Fibroblast of skin of abdomen (primary cell): Measurements from ENCODE around the gene GDAP1L1.
"Not testable (repeated sequence)": the region's sequence is repeated elsewhere in the genome, so short reads cannot be mapped to it uniquely, and the experiment has no call there.

Source experiments
- DNase-seq: peaks from one replicate; pipeline ENCODE4 v3.0.0-alpha.2; 2013

Gene GDAP1L1

DNA sequence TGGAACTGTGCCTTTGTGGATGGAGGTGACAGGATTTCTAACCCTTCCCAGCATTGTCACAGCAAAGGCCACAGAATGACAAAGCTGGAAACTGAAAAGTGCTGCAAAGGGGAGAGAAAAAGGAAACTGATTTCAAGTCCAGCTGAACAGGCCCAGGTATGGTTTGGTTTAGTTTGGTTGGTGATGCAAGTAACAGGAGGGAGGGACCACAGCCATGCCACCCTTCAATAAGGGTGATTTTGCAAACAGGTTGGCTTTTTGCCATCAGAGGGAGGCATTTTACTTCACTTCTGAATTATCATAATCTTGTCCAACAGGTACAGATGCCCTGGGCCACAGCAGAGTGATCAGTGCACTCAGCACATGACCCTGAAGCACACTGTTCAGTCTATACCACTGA, 57.3 kb downstream of the GDAP1L1 start:
- no peak for DNase-seq

DNA sequence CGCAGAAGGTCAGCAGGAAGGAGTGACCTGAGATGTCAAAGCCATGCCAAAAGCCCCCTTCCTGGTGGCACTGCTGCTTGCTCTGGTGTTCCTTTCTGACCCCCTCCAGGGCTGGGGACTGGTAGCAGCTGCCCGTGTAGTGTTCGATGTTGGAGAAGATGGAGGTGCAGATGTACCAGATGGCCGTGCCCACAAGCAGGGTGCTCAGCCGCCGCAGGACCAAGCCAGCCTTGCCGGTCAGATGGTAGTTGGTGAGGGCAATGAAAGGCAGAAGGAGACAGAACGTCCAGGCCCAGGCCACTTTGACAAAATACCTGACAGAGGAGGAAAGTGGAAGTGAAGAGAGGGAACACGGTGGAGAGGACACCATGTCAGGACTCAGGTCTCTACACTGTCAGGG, 59.8 kb downstream of the GDAP1L1 start:
- DNase-seq: no peak

DNA sequence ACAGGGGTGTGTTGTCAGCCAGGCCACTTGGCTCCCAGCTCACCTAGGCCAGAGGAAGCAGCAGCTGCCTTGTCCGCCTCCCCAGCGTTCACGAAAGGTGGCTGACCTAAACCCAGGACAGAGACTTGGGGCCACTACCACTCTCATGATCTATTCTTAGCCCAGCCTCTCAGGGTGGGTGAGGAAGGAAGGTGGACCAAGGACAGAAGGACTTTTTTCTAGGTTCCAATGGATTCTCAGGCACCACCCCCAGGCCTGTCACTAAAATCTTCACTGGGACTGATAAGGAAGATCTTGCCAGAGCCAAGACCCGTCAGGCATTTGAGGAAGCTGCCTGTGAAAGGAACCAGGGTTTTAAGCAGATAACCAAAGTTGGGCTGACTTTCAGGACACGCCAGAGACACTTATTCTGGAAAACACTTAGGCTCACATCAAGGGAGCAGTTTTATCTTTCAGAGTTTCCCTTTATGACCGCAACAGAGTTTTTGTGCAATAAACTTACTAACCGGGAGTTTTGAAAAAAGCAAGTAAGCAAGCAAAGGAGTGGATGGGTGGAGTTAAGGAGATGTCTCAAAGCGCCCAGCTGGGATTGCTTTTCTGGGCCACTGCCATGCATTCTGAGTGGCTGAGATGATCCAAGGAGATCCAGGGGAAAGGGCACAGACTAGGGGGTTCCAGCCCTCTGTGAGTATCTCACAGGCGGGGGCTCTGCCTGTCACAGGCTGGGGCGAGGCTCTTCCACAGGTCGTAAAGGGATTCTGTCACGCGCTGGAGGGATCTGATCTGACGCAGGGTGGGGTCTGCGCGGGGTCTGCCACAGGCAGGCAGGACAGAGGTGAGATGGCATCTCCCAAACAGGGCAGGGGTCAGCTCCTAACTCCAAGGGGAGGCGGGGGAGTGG, 62.9 kb downstream of the GDAP1L1 start:
- DNase-seq: peak; percentile 43

DNA sequence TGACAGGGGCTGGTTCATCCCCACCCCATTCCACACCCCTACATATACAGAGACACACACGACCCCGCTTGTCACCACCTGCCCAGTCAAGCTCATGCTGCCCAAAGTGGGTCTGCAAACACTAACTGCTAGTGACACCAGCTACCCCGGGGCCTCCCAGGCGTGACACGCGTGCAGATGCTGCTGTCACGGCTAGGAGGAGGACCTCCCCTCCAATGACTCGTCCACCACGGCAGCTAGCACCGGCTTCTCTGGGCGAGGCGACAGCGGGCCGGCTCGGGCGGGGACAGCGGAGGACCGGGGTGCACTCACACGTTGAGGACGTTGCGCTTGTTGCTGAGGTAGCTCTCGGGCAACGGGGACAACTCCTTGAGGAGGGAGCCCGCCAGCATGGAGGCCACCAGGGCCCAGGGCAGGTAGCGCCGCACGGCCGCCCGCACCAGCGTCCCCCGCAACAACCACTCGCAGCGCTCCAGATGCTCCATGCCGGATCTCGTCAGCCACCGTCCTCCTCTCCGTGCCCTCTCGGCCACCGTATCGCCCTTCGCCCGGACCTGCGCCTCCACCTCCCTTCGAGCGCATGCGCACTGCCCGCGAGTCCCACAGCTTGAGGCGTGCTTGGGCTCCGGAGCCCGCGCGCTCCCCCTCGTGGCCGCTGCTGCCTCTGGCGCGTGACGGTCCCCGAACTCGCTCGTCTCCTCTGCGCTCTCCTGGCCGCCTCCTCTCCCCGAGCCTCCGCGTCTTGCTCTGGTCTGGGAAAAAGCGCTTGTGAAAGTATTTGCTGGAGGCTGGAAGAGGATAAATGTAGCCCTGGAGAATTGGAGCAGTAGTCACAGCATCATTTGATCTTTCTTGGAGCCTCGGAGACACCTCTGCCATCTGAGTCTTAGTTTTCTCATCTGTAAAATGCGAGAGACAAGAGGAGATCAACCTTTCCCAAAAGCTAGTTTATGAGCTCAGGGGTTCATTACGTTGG, 63.8 kb downstream of the GDAP1L1 start, which contains the start of gene FITM2:
Gene FITM2 (minus strand): TSS at position 539 of the 976 bp plus-strand sequence. CDS start 54 bp downstream, at position 485.
- DNase-seq: peak; percentile 97

DNA sequence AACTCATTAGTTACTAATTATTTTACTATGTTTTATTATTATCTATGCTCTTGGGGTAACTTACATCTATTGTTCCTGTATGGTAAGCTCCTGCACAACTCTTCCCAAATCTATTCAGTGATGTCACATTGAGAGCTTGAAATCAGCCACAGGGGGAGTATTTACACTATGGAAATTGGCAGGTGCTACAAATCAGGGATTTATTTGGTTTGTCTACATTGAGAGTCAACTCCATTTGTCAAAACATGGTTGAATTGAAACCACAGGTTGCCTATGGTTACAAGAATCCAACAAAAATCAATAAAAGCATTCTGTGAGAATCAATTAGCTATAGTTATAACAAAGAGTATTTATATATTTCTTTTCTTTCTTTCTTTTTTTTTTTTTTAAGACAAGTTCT, 67.8 kb downstream of the GDAP1L1 start:
- DNase-seq: no peak

DNA sequence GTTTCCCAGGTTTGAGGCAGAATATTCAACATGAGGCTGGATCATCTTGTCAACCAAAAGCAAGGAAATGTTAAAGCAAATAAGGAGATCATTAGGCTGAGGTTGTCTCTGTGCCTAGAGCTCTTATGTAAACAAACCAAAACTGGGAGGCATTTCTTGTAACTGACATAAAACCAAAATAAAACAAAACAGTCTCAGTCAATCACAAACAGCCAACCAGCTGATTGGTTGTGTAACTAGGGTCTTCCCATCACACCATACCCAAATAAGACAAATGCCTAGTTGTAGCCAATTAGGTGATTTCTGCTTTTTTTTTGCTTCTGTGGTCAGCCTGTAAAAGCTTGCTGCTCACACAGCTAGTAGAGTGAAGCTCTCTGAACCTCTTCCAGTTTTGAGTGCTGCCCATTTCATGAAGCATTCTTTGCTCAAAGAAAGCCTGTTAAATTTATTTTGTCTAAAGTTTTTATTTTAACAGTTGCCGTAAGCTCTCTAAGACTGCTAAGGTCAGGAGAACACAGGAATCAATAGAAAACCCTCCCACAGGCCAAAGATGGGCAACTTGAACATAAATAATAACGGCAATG, 72.8 kb downstream of the GDAP1L1 start:
- DNase-seq: no peak

DNA sequence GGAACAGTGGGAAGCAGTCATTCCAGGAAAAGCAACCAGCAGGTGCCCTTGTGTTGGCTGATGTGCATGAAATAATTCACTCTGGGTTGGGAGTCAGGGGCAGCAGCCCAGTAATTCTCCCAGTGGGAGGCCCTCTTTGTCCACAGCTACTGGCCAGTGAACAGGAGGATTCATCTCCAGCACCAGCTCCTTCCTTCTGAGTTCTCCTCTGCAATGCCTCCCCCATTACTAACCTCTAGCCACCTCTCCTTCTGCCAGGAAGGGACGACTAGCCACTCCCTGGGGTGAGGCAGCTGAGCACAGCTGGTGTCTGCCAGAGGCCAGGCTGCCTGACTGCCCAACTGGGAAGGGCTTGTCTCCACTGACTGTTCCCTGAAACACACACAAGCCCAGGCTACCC, 77.2 kb downstream of the GDAP1L1 start:
- no peak for DNase-seq

DNA sequence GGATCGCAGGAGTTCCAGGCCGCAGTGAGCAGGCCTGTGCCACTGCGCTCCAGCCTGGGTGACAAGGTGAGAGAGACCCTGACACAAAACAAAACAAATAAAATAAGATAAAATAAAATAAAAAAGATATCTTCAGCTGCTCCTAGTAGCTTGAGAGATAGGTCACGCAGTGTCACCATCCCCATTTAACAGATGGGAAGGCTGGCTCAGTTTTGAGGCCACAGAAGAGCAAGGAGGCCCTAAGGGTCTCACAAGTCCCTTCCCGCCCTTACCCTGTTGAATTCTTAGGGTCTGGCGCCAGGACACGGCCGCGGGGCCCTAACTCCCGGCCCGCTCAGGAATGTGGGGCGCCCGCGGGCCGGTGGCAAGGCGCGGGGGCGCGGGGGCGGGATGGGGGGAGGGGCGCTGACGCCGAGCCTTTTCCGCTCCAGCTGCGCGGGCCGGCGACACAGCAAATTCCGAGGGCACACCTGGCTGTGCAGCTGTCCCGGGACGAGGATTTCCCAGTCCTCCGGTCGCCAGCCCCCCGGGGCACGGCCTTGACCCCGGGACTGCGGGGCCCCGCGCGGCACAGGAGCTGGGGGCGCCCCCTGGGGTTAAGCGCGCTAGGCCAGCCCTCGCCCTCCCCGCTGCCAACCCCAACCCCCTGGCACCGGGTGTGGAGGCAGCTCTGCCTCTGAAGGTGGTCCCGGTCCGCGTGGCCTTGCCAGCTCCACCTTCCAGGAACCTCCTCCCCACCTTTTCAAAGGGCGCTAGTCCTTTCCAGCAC, 79.5 kb downstream of the GDAP1L1 start:
- DNase-seq: no peak

DNA sequence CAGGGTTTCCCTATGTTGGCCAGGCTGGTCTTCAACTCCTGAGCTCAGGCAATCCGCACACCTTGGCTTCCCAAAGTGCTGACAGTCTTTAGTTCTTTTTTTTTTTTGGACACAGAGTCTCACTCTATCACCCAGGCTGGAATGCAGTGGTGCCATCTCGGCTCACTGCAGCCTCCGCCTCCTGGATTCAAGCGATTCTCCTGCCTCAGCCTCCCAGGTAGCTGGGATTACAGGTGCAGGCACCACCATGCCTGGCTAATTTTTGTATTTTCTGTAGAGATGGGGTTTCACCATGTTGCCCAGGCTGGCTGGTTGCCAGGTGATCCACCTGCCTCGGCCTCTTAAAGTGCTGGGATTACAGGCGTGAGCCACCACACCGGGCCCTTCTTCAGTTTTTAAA, 80.6 kb downstream of the GDAP1L1 start:
- DNase-seq: not testable (repeated sequence)

DNA sequence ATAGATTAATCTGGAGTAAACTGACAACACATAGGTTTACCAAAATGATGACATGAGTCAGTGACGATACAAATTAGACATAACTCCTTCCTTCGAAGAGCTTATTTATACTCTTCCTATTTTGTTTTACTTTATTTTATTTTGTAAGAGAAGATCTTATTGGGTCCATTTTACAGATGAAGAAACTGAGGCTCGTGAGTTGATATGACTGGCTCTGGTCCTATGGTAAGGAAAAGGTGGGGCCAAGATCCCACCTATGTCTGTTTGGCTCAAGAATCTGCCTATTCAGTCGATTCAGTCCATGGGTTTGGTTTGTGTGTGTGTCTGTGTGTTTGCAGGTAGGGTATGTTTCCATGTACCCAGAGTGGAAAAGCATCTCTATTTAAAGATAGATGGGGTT, 81.3 kb downstream of the GDAP1L1 start:
- no peak for DNase-seq
